HFF-Myc (cell line): Measurements from ENCODE around the gene THYN1.
"Not testable (repeated sequence)": the region's sequence is repeated elsewhere in the genome, so short reads cannot be mapped to it uniquely, and the experiment has no call there.

Source experiments
- DNase-seq: peaks from one replicate; pipeline ENCODE4 v3.0.0-alpha.2; 2011; ENCODE audit warnings: low read depth; ENCODE audit errors: extremely low read depth
- H3K4me3 ChIP-seq: replicated peaks from 2 replicates; pipeline ENCODE4 v1.5.1; 2011; ENCODE audit warnings: low read depth, mild to moderate bottlenecking, control low read depth, low read length
- CTCF ChIP-seq: IDR thresholded peaks from 2 replicates; pipeline ENCODE4 v1.5.1; 2012; ENCODE audit warnings: mild to moderate bottlenecking, low read depth, low read length, control low read depth; ENCODE audit errors: missing control alignments

Gene THYN1

GRCh38 chr11:134289789-134290188 is 36.6 kb upstream of the THYN1 start:
- TF ChIP-seq CTCF: no peak
- no peak overlapping the region for H3K4me3 ChIP-seq
- no peak for DNase-seq

GRCh38 chr11:134289167-134289566 is 36.0 kb upstream of the THYN1 start:
- no peak for TF ChIP-seq CTCF

GRCh38 chr11:134288486-134288885 is 35.3 kb upstream of the THYN1 start:
- no peak overlapping the region for H3K4me3 ChIP-seq
- DNase-seq: no peak
- TF ChIP-seq CTCF: no peak

More at GRCh38 chr11:134289167-134289566, 36.0 kb upstream of the THYN1 start:
- no peak overlapping the region for H3K4me3 ChIP-seq
- DNase-seq: no peak

GRCh38 chr11:134287561-134287960 is 34.4 kb upstream of the THYN1 start:
- no peak overlapping the region for H3K4me3 ChIP-seq
- TF ChIP-seq CTCF: no peak

GRCh38 chr11:134284349-134284748 is 31.2 kb upstream of the THYN1 start:
- DNase-seq, H3K4me3 ChIP-seq: not testable (repeated sequence)

More at GRCh38 chr11:134287561-134287960, 34.4 kb upstream of the THYN1 start:
- DNase-seq: no peak

GRCh38 chr11:134283461-134284230 is 30.5 kb upstream of the THYN1 start:
- TF ChIP-seq CTCF: no peak
- no peak for DNase-seq
- no peak overlapping the region for H3K4me3 ChIP-seq

- no peak for TF ChIP-seq CTCF
- H3K4me3 ChIP-seq: no peak overlapping the region
- no peak for DNase-seq
Measured at GRCh38 chr11:134282121-134283045, 29.2 kb upstream of the THYN1 start.

GRCh38 chr11:134281635-134282034 is 28.5 kb upstream of the THYN1 start:
- not testable (repeated sequence) for DNase-seq, H3K4me3 ChIP-seq
